GM13977 (cell line): ENCODE measurements around the gene BEST1.
"Not testable (repeated sequence)": the region's sequence is repeated elsewhere in the genome, so short reads cannot be mapped to it uniquely, and the experiment has no call there.

ENCODE experiments used
- DNase-seq: peaks from one replicate; pipeline ENCODE4 v3.0.0; 2012; ENCODE audit warnings: low spot score
- in situ Hi-C: fragments of 300-500 bp; cut with MboI; formaldehyde crosslinking; loops from one replicate; pipeline ENCODE4 v1.12.0; 2022; ENCODE audit warnings: low sequenced_read_pairs, low pct_unique_long_range_greater_than_20kb, mixed read lengths, inconsistent platforms; ENCODE audit not compliant: unreplicated experiment
- TF ChIP-seq, protein P1 (sequence below): IDR thresholded peaks from 2 replicates; pipeline ENCODE4 v1.5.1; 2012; ENCODE audit warnings: mild to moderate bottlenecking, control low read depth; ENCODE audit not compliant: insufficient read depth; ENCODE audit errors: extremely low read depth, missing control alignments

Gene BEST1

GRCh38 chr11:61963016-61963281, 12.8 kb downstream of the BEST1 start:
- in situ Hi-C loops = no loop called here
- no peak for DNase-seq
- TF ChIP-seq, protein P1, sequence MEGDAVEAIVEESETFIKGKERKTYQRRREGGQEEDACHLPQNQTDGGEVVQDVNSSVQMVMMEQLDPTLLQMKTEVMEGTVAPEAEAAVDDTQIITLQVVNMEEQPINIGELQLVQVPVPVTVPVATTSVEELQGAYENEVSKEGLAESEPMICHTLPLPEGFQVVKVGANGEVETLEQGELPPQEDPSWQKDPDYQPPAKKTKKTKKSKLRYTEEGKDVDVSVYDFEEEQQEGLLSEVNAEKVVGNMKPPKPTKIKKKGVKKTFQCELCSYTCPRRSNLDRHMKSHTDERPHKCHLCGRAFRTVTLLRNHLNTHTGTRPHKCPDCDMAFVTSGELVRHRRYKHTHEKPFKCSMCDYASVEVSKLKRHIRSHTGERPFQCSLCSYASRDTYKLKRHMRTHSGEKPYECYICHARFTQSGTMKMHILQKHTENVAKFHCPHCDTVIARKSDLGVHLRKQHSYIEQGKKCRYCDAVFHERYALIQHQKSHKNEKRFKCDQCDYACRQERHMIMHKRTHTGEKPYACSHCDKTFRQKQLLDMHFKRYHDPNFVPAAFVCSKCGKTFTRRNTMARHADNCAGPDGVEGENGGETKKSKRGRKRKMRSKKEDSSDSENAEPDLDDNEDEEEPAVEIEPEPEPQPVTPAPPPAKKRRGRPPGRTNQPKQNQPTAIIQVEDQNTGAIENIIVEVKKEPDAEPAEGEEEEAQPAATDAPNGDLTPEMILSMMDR = no peak

GRCh38 chr11:61963282-61964057, 13.3 kb downstream of the BEST1 start:
- TF ChIP-seq, protein P1 = no peak
- in situ Hi-C loops = no loop called here
- no peak for DNase-seq

- in situ Hi-C loops = no loop called here
- DNase-seq = no peak
- TF ChIP-seq, protein P1 = no peak
These were observed 14.0 kb downstream of the BEST1 start for GRCh38 chr11:61964058-61964665.

GRCh38 chr11:61964666-61965271, 14.6 kb downstream of the BEST1 start:
- in situ Hi-C loops, DNase-seq: not testable (repeated sequence)

- DNase-seq = no peak
- in situ Hi-C loops = no loop called here
- TF ChIP-seq, protein P1 = no peak
These were observed 16.6 kb downstream of the BEST1 start for GRCh38 chr11:61966734-61967115.

DNA sequence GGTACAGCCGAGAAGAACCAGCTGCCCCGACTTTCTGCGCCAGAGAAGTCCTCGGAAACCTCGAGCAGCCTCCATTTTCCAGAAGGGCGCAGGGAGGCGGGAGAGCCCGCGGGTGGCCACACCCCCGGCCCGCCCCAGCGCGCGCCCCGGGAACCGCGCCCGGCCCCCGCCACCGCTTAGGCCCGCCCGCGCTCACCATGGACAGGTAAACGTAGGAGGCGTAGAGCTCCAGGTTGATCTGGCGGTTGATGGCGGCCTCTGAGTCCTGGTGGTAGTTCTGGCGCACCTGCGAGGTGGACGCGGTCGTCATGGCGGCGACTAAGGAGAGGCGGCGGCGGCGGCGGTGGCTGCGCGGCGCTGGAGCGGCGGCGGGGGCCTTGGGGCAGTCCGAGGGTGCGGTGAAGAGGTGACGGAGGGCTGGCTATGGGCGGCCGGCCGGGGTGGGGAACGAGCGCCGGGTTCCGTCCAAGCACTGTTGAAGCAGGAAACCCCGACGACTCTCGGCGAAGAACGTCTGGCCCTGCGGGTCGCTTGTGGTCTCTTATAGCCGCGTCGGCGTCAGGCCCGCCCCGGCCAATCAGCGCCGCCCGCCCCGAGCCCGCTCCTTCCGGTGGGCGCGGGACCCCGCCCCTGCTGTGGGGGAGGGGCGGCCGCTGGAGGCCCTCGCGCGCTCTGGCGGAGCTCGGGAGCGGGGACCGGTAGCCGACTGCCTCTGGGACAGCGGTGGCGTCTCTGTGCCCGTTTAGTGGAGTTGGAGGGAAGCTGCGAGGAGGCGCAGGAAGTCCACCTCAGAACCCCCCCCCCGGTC, 17.2 kb downstream of the BEST1 start, which contains the start of gene FTH1:
TSS of gene FTH1 (minus strand) at position 519 of the 808 bp plus-strand sequence. CDS start at position 310, 209 bp downstream.
- TF ChIP-seq, protein P1 = no peak
- in situ Hi-C loops = no loop called here
- peak; percentile 95 for DNase-seq
